ENCODE results near the gene TGFBR3.

The TGFBR3 gene

DNA sequence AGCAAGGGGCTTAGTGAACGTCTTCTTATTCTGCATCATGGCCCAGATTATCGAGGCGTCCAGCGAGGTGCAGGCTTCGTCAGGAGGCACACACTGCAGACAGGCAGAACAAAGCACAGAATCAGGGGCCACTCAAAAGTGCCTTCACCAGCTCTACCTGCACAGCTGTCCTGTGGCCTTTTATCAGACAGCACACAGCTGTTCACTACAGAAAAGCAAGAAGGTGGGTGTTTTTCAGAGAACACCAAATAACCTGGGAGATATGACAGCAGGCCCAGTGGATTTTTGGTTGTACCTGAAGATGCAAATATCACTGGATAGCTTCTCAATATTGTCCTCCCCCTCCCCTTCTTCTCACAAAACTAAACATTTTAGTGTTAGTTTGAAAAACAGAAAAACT, 177.3 kb downstream of the TGFBR3 start:
- H3K4me3 ChIP-seq (replicated peaks in 1 of 2; ENCODE audit: low read depth in 2 of 2, low read length in 2 of 2): no peak overlapping the region
- TF ChIP-seq, protein P1, sequence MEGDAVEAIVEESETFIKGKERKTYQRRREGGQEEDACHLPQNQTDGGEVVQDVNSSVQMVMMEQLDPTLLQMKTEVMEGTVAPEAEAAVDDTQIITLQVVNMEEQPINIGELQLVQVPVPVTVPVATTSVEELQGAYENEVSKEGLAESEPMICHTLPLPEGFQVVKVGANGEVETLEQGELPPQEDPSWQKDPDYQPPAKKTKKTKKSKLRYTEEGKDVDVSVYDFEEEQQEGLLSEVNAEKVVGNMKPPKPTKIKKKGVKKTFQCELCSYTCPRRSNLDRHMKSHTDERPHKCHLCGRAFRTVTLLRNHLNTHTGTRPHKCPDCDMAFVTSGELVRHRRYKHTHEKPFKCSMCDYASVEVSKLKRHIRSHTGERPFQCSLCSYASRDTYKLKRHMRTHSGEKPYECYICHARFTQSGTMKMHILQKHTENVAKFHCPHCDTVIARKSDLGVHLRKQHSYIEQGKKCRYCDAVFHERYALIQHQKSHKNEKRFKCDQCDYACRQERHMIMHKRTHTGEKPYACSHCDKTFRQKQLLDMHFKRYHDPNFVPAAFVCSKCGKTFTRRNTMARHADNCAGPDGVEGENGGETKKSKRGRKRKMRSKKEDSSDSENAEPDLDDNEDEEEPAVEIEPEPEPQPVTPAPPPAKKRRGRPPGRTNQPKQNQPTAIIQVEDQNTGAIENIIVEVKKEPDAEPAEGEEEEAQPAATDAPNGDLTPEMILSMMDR (IDR thresholded peaks at IDR 0.05; ENCODE audit: low read depth, low read length): no peak
- no peak for DNase-seq (ENCODE audit: low read depth in 2 of 2)

- no peak overlapping the region for H3K4me3 ChIP-seq (replicated peaks in 1 of 2; ENCODE audit: low read depth in 2 of 2, low read length in 2 of 2)
- DNase-seq (ENCODE audit: low read depth in 2 of 2): no peak
- TF ChIP-seq, protein P1 (IDR thresholded peaks at IDR 0.05; ENCODE audit: low read depth, low read length): no peak
Observed at GRCh38 chr1:91707890-91708218, 178.1 kb downstream of the TGFBR3 start.

GRCh38 chr1:91707114-91707889, 178.6 kb downstream of the TGFBR3 start:
- H3K4me3 ChIP-seq (replicated peaks in 1 of 2; ENCODE audit: low read depth in 2 of 2, low read length in 2 of 2): no peak overlapping the region
- DNase-seq (ENCODE audit: low read depth in 2 of 2): no peak
- TF ChIP-seq, protein P1 (IDR thresholded peaks at IDR 0.05; ENCODE audit: low read depth, low read length): no peak

- no peak overlapping the region for H3K4me3 ChIP-seq (replicated peaks in 1 of 2; ENCODE audit: low read depth in 2 of 2, low read length in 2 of 2)
- TF ChIP-seq, protein P1 (IDR thresholded peaks at IDR 0.05; ENCODE audit: low read depth, low read length): no peak
- no peak for DNase-seq (ENCODE audit: low read depth in 2 of 2)
Observed at GRCh38 chr1:91706140-91706957, 179.6 kb downstream of the TGFBR3 start.

GRCh38 chr1:91704746-91705145, 181.2 kb downstream of the TGFBR3 start:
- no peak overlapping the region for H3K4me3 ChIP-seq (replicated peaks in 1 of 2; ENCODE audit: low read depth in 2 of 2, low read length in 2 of 2)
- TF ChIP-seq, protein P1 (IDR thresholded peaks at IDR 0.05; ENCODE audit: low read depth, low read length): no peak
- DNase-seq (ENCODE audit: low read depth in 2 of 2): no peak

- H3K4me3 ChIP-seq (replicated peaks in 1 of 2; ENCODE audit: low read depth in 2 of 2, low read length in 2 of 2): no peak overlapping the region
- DNase-seq (ENCODE audit: low read depth in 2 of 2): no peak
- TF ChIP-seq, protein P1 (IDR thresholded peaks at IDR 0.05; ENCODE audit: low read depth, low read length): no peak
Observed at GRCh38 chr1:91703095-91703494, 182.9 kb downstream of the TGFBR3 start.

All from cardiac fibroblast (primary cell).